Kidney (tissue), 14 donors: ENCODE results near the gene PIP5K1A. TPM values are rescaled to one million over a fixed set of nuclear protein-coding genes. Genes with fewer than 3 reads are reported as not detected.
"Not testable (repeated sequence)": the region's sequence is repeated elsewhere in the genome, so short reads cannot be mapped to it uniquely, and the experiment has no call there.

Experiments
- DNase-seq, 5 donors: peaks; one replicate each; pipeline ENCODE4 v3.0.0-alpha.2; 2013 to 2020
- FAIRE-seq: peaks from 2 replicates; lab custom pipeline; 2012; peaks lifted over from hg19 to GRCh38; lab: Jason Lieb, UNC
- H3K27ac ChIP-seq, 2 donors: one replicate each; pipeline ENCODE4 v1.7.0; 2013; ENCODE audit warnings: low read depth in 2 of 2, low read length in 2 of 2, inconsistent platforms in 1 of 2
- H3K27me3 ChIP-seq: one replicate; pipeline ENCODE4 v1.7.1; 2013; ENCODE audit warnings: low read length, inconsistent platforms; ENCODE audit not compliant: control insufficient read depth, insufficient read depth
- H3K36me3 ChIP-seq, 3 donors: one replicate each; pipeline versions ENCODE4 v1.7.0 to v1.7.1; 2013; ENCODE audit warnings: low read length in 3 of 3, control low read depth in 1 of 3, inconsistent platforms in 1 of 3; ENCODE audit not compliant: insufficient read depth in 3 of 3, control insufficient read depth in 2 of 3
- H3K4me1 ChIP-seq, 3 donors: one replicate each; pipeline versions ENCODE4 v1.7.0 to v1.7.1; 2013; ENCODE audit warnings: low read length in 3 of 3, inconsistent platforms in 1 of 3, low read depth in 1 of 3; ENCODE audit not compliant: control insufficient read depth in 2 of 3, insufficient read depth in 2 of 3
- H3K4me3 ChIP-seq, 3 donors: one replicate each; pipeline versions ENCODE4 v1.7.0 to v1.8.1; 2013; ENCODE audit warnings: low read length in 3 of 3, control low read depth in 1 of 3, inconsistent platforms in 1 of 3
- H3K9ac ChIP-seq, 3 donors: one replicate each; pipeline versions ENCODE4 v1.7.0 to v1.7.1; 2013; ENCODE audit warnings: low read length in 3 of 3, control low read depth in 1 of 3, inconsistent platforms in 1 of 3
- H3K9me3 ChIP-seq, 3 donors: one replicate each; pipeline versions ENCODE4 v1.7.0 to v1.7.1; 2013; ENCODE audit warnings: low read length in 3 of 3, control low read depth in 1 of 3, inconsistent platforms in 1 of 3; ENCODE audit not compliant: control insufficient read depth in 2 of 3, insufficient read depth in 1 of 3
- CTCF ChIP-seq: IDR thresholded peaks from 3 replicates; pipeline ENCODE4 v1.5.1; 2012; ENCODE audit warnings: mild to moderate bottlenecking, moderate library complexity, borderline replicate concordance; ENCODE audit not compliant: insufficient read depth; ENCODE audit errors: extremely low read depth
- intact Hi-C: fragments of 100-400 bp; cut with DNase I; formaldehyde crosslinking; loops from one replicate; pipeline ENCODE4 v1.11.1; 2022
- polyA plus RNA-seq: library from polyadenylated mRNA; stranded (reverse); fragments of 350-450 nt; fragmentation: Illumina TruSeq; extraction: RNeasy Lipid Tissue Mini Kit (QIAGEN cat#74804); gene quantifications from one replicate; pipeline ENCODE4 v1.2.3, GENCODE V29; 2014; ENCODE audit warnings: low read depth, low replicate concordance; ENCODE audit not compliant: insufficient read depth
- total RNA-seq: library from RNA; stranded (reverse); fragmentation: NEBNext Ultra II Directional; extraction: Animal tissue kit (Norgen Biotek cat#: 25700); gene quantifications from one replicate; pipeline ENCODE4 v1.2.1, GENCODE V29; 2021
- donor health status: control.
- donor health status: control.
- donor health status: control.
- donor health status: control.
- donor health status: control.
- donor health status: DM: yes; HTN: yes; CAD: no.
- donor health status: Normal renal cell carcinoma (clear cell type).

Gene PIP5K1A
- total and polyA plus RNA-seq, 2 donors from 2014 or later = 15.5 to 49.0 TPM

DNA sequence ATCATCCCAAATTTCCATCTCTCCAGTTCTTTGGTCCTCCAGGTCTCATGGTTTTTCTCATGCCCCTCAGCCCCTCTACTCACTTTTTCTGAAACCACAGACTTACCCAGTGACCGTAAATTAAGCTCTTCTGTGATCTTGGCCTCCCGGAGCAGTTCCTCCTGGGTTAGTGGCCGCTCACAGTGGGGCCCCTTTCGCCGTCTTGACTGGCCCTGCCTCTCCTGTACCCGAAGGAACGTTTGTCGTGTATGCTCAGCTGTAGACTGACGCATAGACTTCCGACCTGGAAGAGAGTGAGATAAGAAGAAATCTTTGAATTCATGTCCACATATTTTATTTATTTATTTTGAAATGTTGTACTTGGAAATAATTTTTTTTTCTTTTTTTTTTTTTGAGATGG lies 14.1 kb upstream of the PIP5K1A start:
- intact Hi-C loops = no loop called here
- peaks cover 5 to 8% (median 6%) of the 10 kb centered on the region in 3 donors for H3K4me1 ChIP-seq
- H3K4me3 ChIP-seq = no peak overlapping the region
- no peak for TF ChIP-seq CTCF
- H3K27me3 ChIP-seq = no peaks in the 10 kb centered on the region
- DNase-seq = peak in 1 of 5 donors; percentile 53
- H3K9ac ChIP-seq = no peak overlapping the region
- H3K36me3 ChIP-seq = peaks cover 12 to 28% (median 26%) of the 10 kb centered on the region in 3 donors
- no peak overlapping the region for H3K27ac ChIP-seq
- no peaks in the 10 kb centered on the region for H3K9me3 ChIP-seq
- FAIRE-seq = no peak

DNA sequence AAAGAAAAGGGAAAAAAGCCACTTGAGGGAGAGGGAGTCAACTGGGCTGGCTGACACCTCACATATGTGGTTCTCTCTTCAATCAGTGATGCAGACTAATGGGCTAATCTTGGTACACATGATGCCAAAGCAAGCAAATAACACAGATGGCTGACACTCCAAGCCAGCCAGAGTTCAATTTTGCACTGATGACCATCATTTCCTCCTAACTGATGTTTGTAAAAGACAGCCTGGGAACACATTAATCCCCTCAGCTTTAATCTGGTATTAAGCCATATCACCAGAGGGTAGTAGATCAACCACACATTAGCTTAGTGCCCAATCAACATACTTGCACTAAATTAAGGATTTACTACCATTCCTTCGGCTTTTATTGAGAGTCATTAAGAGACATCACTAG lies 11.1 kb upstream of the PIP5K1A start:
- intact Hi-C loops = no loop called here
- FAIRE-seq (no peak), DNase-seq (no peak)
- no peak for TF ChIP-seq CTCF
- Histone ChIP-seq H3K36me3 (peaks cover 12 to 14% (median 14%) of the 10 kb centered on the region in 3 donors), H3K27me3 (no peaks in the 10 kb centered on the region), H3K9ac (no peak overlapping the region), H3K9me3 (no peaks in the 10 kb centered on the region), H3K27ac (no peak overlapping the region), H3K4me1 (peaks cover 5 to 11% (median 6%) of the 10 kb centered on the region in 3 donors), H3K4me3 (no peak overlapping the region)

- H3K9ac ChIP-seq = peak overlapping the region in 1 of 3 donors; percentile 90
- H3K27ac ChIP-seq, H3K9me3 ChIP-seq, FAIRE-seq, DNase-seq, intact Hi-C loops, H3K27me3 ChIP-seq: not testable (repeated sequence)
- peaks cover 5 to 11% (median 6%) of the 10 kb centered on the region in 3 donors for H3K4me1 ChIP-seq
- peak overlapping the region; percentile 92 to 99 (median 92) for H3K4me3 ChIP-seq
- peaks cover 6 to 12% (median 9%) of the 10 kb centered on the region in 3 donors for H3K36me3 ChIP-seq
These were observed 9.7 kb upstream of the PIP5K1A start for GRCh38 chr1:151188667-151189066.

DNA sequence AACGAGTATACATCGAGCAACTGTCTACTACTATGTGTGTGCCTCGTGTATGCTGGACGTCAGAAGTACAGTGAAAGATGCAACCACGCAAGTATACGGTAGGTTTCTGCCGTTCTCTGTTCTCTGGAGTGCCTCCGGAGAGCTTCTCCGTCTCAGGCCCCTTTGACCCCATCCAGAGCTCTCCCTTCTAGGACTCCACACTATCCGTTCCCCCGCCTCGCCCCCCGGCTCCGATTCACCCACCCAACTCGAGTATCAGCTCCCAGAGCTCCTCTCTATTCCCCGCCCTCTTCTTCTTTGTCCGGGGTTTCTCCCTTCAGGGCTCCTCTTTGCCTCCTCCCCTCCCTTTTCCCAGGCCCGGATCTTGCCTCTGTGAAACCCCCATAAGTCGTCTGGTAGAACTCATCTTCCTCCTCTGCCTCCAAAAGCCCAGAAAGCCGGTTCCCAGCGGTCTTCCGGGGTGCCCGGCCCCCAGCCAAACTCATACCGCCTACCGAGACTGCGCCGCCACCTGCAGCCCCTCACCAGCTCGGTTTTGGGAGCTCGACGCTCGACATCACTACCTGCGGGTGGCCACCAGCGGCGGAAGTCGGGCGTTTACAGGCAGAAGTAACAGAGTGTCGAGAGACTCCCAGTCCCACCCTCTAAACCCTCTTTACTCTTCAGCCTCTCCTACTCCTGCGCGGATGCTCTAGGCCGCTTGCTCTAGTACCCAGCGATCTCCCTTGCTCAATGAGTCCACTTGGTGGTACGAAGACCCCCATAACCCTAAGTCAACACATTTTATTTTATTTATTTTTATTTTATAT lies 8.5 kb upstream of the PIP5K1A start, which contains the start of gene VPS72:
Gene VPS72 (minus strand): TSS at position 561 of the 809 bp plus-strand sequence. CDS start 76 bp downstream, at position 485.
- Histone ChIP-seq H3K4me1 (peaks cover 5 to 11% (median 6%) of the 10 kb centered on the region in 3 donors), H3K27ac (peak within 1 kb of the TSS; percentile 67 to 69), H3K36me3 (peaks cover 0 to 7% (median 4%) of the 10 kb centered on the region in 3 donors), H3K4me3 (peak within 1 kb of the TSS; percentile 92 to 99 (median 92)), H3K27me3 (no peaks in the 10 kb centered on the region), H3K9ac (peak within 1 kb of the TSS; percentile 83 to 91 (median 90)), H3K9me3 (no peaks in the 10 kb centered on the region)
- DNase-seq (peak; percentile 91 to 97 (median 93)), FAIRE-seq (no peak)
- intact Hi-C loops = no loop called here
- TF ChIP-seq CTCF = peak; percentile 24
